Esophagus (tissue), 2 donors: Measurements from ENCODE around the gene PPARA. TPM values are rescaled to one million over a fixed set of nuclear protein-coding genes. Genes with fewer than 3 reads are reported as not detected.
"Not testable (repeated sequence)": the region's sequence is repeated elsewhere in the genome, so short reads cannot be mapped to it uniquely, and the experiment has no call there.

ENCODE experiments used
- H3K27ac ChIP-seq, 2 donors: one replicate each; pipeline ENCODE4 v1.5.1; 2013; ENCODE audit warnings: low read depth in 2 of 2, mild to moderate bottlenecking in 2 of 2, inconsistent platforms in 1 of 2, low read length in 1 of 2, moderate library complexity in 1 of 2
- H3K27me3 ChIP-seq, 2 donors: one replicate each; pipeline ENCODE4 v1.6.1; 2013; ENCODE audit warnings: low read length in 2 of 2, control low read depth in 1 of 2, mild to moderate bottlenecking in 1 of 2; ENCODE audit not compliant: insufficient read depth in 2 of 2, control insufficient read depth in 1 of 2
- H3K36me3 ChIP-seq, 2 donors: one replicate each; pipeline ENCODE4 v1.6.1; 2013; ENCODE audit warnings: low read length in 1 of 2; ENCODE audit not compliant: control insufficient read depth in 2 of 2, insufficient read depth in 2 of 2
- H3K4me1 ChIP-seq, 2 donors: one replicate each; pipeline ENCODE4 v1.6.1; 2013; ENCODE audit warnings: low read length in 1 of 2; ENCODE audit not compliant: control insufficient read depth in 2 of 2, insufficient read depth in 2 of 2
- H3K4me3 ChIP-seq, 2 donors: one replicate each; pipeline ENCODE4 v1.5.1; 2013; ENCODE audit warnings: low read length in 2 of 2, mild to moderate bottlenecking in 2 of 2, low read depth in 1 of 2, moderate library complexity in 1 of 2
- H3K9me3 ChIP-seq, 2 donors: one replicate each; pipeline ENCODE4 v1.6.1; 2013; ENCODE audit warnings: mild to moderate bottlenecking in 2 of 2, low read depth in 1 of 2, low read length in 1 of 2, moderate library complexity in 1 of 2; ENCODE audit not compliant: control insufficient read depth in 2 of 2, insufficient read depth in 1 of 2
- WGBS, 2 donors: extraction: QIAGEN DNeasy Blood & Tissue Kit; methylation state at CpG; one replicate each; pipeline ENCODE4 v1.1.7; 2013; 5-methylcytosine and 5-hydroxymethylcytosine counted together
- polyA plus RNA-seq, 2 donors: library from polyadenylated mRNA; stranded (reverse); fragments of 200-250 nt; gene quantifications; one replicate each; pipeline ENCODE4 v1.2.3, GENCODE V29; 2013
- donor health status: healthy with polysubstance abuse.
- donor health status: Bipolar disorder and iron deficiency.

Gene PPARA
- polyA plus RNA-seq, 2 donors: 3.2 to 3.9 TPM

DNA sequence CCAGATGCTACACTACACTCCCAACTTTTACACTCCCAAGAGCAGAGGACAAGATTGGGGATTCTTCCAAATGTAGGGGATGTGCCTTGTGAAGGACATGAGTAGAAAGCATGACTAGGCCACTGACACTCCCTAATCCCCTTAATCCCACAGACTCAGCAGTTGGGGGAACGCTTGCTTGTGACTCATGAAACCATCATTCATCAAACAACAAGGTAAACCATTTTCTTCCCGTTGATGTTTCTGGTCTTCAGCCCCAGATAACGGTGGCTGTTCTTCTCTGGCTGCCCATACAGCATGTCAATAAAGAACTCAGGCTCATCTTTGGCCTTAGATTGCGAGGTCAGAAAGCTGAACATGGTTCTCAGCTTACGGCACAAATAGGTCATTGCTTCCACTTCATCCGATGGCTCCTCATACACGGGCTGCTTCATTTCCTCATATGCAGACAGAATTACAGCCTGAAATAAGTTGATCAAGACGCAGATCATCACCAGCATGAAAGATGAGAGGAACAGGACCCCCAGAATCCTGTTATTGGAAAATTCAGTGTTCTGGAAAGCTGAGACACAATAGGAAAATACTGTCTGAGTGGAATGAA lies 106.1 kb downstream of the PPARA start:
- Histone ChIP-seq H3K36me3 (no peaks in the 10 kb centered on the region), H3K27me3 (no peaks in the 10 kb centered on the region), H3K9me3 (no peaks in the 10 kb centered on the region), H3K27ac (no peak overlapping the region), H3K4me3 (no peak overlapping the region), H3K4me1 (no peaks in the 10 kb centered on the region)
- WGBS, 2 donors: 53 to 70% methylated on average over 8 of the region's 8 CpGs

DNA sequence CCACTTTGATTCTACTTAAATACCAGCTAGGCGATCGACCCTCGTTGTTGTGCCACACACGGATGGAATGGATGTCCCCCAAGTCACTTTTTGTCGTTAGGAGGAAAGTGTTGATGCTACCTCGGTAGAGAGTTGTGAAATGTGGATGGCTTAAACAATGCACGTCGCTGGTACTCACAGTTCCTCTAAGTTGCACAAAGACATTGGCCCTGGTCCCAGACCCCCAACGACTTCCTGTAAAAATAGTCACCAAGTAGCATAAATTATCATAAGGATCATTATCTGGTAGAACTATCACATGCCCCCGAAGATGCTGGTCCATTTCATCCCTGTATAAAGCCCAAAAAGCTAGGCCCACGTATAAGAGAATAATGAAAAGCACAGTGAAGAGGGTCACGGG lies 109.0 kb downstream of the PPARA start:
- no peaks in the 10 kb centered on the region for H3K9me3 ChIP-seq
- H3K27ac ChIP-seq: no peak overlapping the region
- 80% methylated on average over 12 of the region's 12 CpGs for WGBS, 2 donors
- H3K4me3 ChIP-seq: no peak overlapping the region
- no peaks in the 10 kb centered on the region for H3K27me3 ChIP-seq
- H3K4me1 ChIP-seq: peaks cover 2 to 8% of the 10 kb centered on the region in 2 donors
- no peaks in the 10 kb centered on the region for H3K36me3 ChIP-seq

DNA sequence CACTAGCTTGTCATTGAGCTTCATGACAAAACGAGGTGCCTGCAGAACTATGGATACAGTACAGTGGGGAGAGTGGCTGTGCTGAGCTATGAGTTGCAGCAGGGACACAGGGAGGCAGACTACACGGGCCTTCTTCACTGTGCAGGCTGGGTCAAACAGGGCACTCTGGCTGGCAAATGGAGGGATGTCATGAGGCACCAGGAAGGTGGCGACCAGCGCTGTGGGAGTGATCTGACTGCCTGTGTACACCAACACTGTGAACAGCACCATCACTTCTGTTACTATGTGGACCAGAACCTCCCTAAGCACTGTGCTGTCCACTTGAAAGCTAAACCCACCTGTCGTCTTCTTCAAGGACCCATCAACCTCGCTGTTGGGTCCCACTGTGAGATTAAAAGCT lies 109.7 kb downstream of the PPARA start:
- Histone ChIP-seq H3K27ac (no peak overlapping the region), H3K27me3 (no peaks in the 10 kb centered on the region), H3K9me3 (no peaks in the 10 kb centered on the region), H3K4me3 (no peak overlapping the region), H3K36me3 (no peaks in the 10 kb centered on the region), H3K4me1 (peaks cover 2 to 8% of the 10 kb centered on the region in 2 donors)
- 82 to 89% methylated on average over 6 of the region's 6 CpGs for WGBS, 2 donors

GRCh38 chr22:46262449-46263215 lies 112.3 kb downstream of the PPARA start:
- Histone ChIP-seq H3K9me3 (no peaks in the 10 kb centered on the region), H3K4me3 (peak overlapping the region; percentile 33 to 48), H3K36me3 (no peaks in the 10 kb centered on the region), H3K27ac (no peak overlapping the region), H3K4me1 (peaks cover 2 to 8% of the 10 kb centered on the region in 2 donors), H3K27me3 (no peaks in the 10 kb centered on the region)
- 12 to 26% methylated on average over 46 to 109 of the region's 109 CpGs for WGBS, 2 donors

- no peak within 1 kb of the TSS for H3K27ac ChIP-seq
- H3K4me1 ChIP-seq: peaks cover 3 to 8% of the 10 kb centered on the region in 2 donors
- H3K36me3 ChIP-seq: no peaks in the 10 kb centered on the region
- WGBS, 2 donors: 41% methylated on average over 29 to 30 of the region's 30 CpGs
- H3K4me3 ChIP-seq: peak within 1 kb of the TSS; percentile 33 to 48
- H3K27me3 ChIP-seq: no peaks in the 10 kb centered on the region
- no peaks in the 10 kb centered on the region for H3K9me3 ChIP-seq
These were observed 112.9 kb downstream of the PPARA start, which contains the start of gene PKDREJ for GRCh38 chr22:46263216-46263590. PKDREJ (minus strand) TSS chr22:46263343; CDS start chr22:46263322, 21 bp downstream.

GRCh38 chr22:46264520-46264919 lies 114.2 kb downstream of the PPARA start:
- H3K36me3 ChIP-seq, H3K9me3 ChIP-seq, H3K27me3 ChIP-seq, H3K27ac ChIP-seq, H3K4me3 ChIP-seq: not testable (repeated sequence)
- 81 to 99% methylated on average over 5 to 6 of the region's 6 CpGs for WGBS, 2 donors
- H3K4me1 ChIP-seq: peaks cover 5 to 11% of the 10 kb centered on the region in 2 donors

GRCh38 chr22:46265627-46266026 lies 115.3 kb downstream of the PPARA start:
- 76 to 90% methylated on average over 4 of the region's 4 CpGs for WGBS, 2 donors
- H3K9me3 ChIP-seq, H3K27me3 ChIP-seq, H3K4me3 ChIP-seq, H3K27ac ChIP-seq, H3K36me3 ChIP-seq: not testable (repeated sequence)
- H3K4me1 ChIP-seq: peaks cover 5 to 11% of the 10 kb centered on the region in 2 donors

GRCh38 chr22:46267431-46268279 lies 117.3 kb downstream of the PPARA start, which contains the start of gene TTC38:
TTC38 (plus strand) TSS chr22:46268008; CDS start chr22:46268040, 32 bp downstream.
- Histone ChIP-seq H3K36me3 (peaks cover 0 to 4% of the 10 kb centered on the region in 2 donors), H3K4me1 (peaks cover 5 to 6% of the 10 kb centered on the region in 2 donors)
- 1% methylated on average over 65 to 74 of the region's 74 CpGs for WGBS, 2 donors

DNA sequence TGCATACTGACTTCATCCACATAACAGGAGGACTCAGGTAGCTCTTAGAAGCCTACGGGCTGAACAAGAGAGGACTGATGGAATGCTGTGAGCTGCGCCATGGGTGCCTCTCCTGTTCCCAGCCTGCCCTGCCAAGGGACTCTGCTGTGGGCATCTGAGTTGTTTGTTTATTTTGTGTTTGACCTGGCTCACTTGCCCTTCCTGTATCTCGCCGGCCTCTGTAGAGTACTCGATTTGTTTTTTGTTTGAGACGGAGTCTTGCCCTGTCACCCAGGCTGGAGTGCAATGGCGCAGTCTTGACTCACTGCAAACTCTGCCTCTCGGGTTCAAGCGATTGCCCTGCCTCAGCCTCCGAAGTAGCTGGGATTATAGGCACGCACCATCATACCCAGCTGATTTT lies 119.2 kb downstream of the PPARA start:
- 76 to 85% methylated on average over 11 of the region's 11 CpGs for whole genome bisulfite sequencing, 2 donors
- Histone ChIP-seq H3K36me3 (peaks cover 0 to 16% of the 10 kb centered on the region in 2 donors), H3K27me3 (no peaks in the 10 kb centered on the region), H3K4me1 (peaks cover 3% of the 10 kb centered on the region in 2 donors), H3K27ac (no peak overlapping the region), H3K9me3 (no peaks in the 10 kb centered on the region), H3K4me3 (no peak overlapping the region)

More at GRCh38 chr22:46267431-46268279, 117.3 kb downstream of the PPARA start, which contains the start of gene TTC38:
- H3K27me3 ChIP-seq: no peaks in the 10 kb centered on the region
- no peaks in the 10 kb centered on the region for H3K9me3 ChIP-seq
- H3K27ac ChIP-seq: peak within 1 kb of the TSS; percentile 75 to 78
- peak within 1 kb of the TSS; percentile 58 to 74 for H3K4me3 ChIP-seq
